BLaER1 treated with 17β-estradiol and CSF1 and Interleukin-3, amounts not matched to agents 10 nM and 100 nM (cell line): Measurements from ENCODE around the gene CFAP119.

Experiments
- H3K27ac ChIP-seq, 11 experiments: shearing (Covaris generic); formaldehyde crosslinking; 2 replicates each; pipeline ENCODE4 v1.8.1; 2022
- H3K27me3 ChIP-seq, 11 experiments: shearing (Covaris generic); formaldehyde crosslinking; 2 replicates each; pipeline ENCODE4 v1.8.1; 2022
- H3K36me3 ChIP-seq, 11 experiments: shearing (Covaris generic); formaldehyde crosslinking; 2 replicates each; pipeline ENCODE4 v1.8.1; 2022
- H3K4me1 ChIP-seq, 10 experiments: shearing (Covaris generic); formaldehyde crosslinking; 2 replicates each; pipeline ENCODE4 v1.8.1; 2022
- H3K4me2 ChIP-seq, 11 experiments: shearing (Covaris generic); formaldehyde crosslinking; 2 replicates each; pipeline ENCODE4 v1.8.1; 2022
- H3K4me3 ChIP-seq, 10 experiments: shearing (Covaris generic); formaldehyde crosslinking; 2 replicates each; pipeline ENCODE4 v1.8.1; 2022
- H3K9ac ChIP-seq, 11 experiments: shearing (Covaris generic); formaldehyde crosslinking; 2 replicates each; pipeline ENCODE4 v1.8.1; 2022
- H3K9me3 ChIP-seq, 11 experiments: shearing (Covaris generic); formaldehyde crosslinking; replicated peaks in 1 of 11; 2 replicates each; pipeline ENCODE4 v1.8.1; 2022
- H4K20me1 ChIP-seq, 11 experiments: shearing (Covaris generic); formaldehyde crosslinking; 2 replicates each; pipeline ENCODE4 v1.8.1; 2022
- Cebpa-rat ChIP-seq, 11 experiments: shearing (Covaris generic); IDR thresholded peaks; 2 replicates each; pipeline ENCODE4 v1.8.1; 2022

The CFAP119 gene

DNA sequence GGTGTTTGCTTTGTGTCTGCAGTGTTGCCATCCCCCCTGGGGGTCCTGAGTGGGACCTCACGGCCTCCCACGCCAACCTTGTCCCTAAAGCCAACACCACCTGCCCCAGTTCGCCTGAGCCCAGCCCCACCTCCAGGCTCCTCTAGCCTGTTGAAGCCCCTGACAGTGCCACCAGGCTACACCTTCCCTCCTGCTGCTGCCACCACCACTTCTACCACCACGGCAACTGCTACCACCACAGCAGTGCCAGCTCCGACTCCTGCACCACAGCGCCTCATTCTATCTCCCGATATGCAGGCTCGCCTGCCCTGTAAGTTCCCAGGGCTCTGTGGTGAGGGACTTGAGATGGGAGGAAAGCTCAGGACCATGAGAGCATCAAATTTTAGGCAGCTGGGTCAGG, 40.7 kb downstream of the CFAP119 start:
- H3K9ac ChIP-seq: no peak overlapping the region
- no peak overlapping the region for H3K27ac ChIP-seq
- no peaks in the 10 kb centered on the region for H3K27me3 ChIP-seq
- H3K9me3 ChIP-seq: no peaks in the 10 kb centered on the region
- peaks cover 26 to 100% (median 75%) of the 10 kb centered on the region in 11 experiments; a peak in 21 of 22 replicates for H4K20me1 ChIP-seq
- TF ChIP-seq Cebpa-rat (IDR thresholded peaks at IDR 0.05): no peak
- no peak overlapping the region for H3K4me3 ChIP-seq
- H3K4me1 ChIP-seq: peaks cover 2 to 47% (median 29%) of the 10 kb centered on the region in 10 experiments
- peaks cover 88 to 100% (median 99%) of the 10 kb centered on the region in 11 experiments for H3K36me3 ChIP-seq
- no peak overlapping the region for H3K4me2 ChIP-seq

GRCh38 chr16:30720694-30721093, 41.2 kb downstream of the CFAP119 start:
- Histone ChIP-seq H3K36me3 (peaks cover 89 to 100% (median 98%) of the 10 kb centered on the region in 11 experiments), H3K4me2 (no peak overlapping the region), H3K27me3 (no peaks in the 10 kb centered on the region), H3K27ac (no peak overlapping the region), H3K9ac (peak overlapping the region in 1 of 11 experiments; percentile 18; a peak in 1 of 22 replicates), H3K4me1 (peaks cover 7 to 47% (median 34%) of the 10 kb centered on the region in 10 experiments), H3K9me3 (no peaks in the 10 kb centered on the region), H4K20me1 (peaks cover 26 to 100% (median 71%) of the 10 kb centered on the region in 11 experiments; a peak in 21 of 22 replicates), H3K4me3 (no peak overlapping the region)
- no peak for TF ChIP-seq Cebpa-rat (IDR thresholded peaks at IDR 0.05)

DNA sequence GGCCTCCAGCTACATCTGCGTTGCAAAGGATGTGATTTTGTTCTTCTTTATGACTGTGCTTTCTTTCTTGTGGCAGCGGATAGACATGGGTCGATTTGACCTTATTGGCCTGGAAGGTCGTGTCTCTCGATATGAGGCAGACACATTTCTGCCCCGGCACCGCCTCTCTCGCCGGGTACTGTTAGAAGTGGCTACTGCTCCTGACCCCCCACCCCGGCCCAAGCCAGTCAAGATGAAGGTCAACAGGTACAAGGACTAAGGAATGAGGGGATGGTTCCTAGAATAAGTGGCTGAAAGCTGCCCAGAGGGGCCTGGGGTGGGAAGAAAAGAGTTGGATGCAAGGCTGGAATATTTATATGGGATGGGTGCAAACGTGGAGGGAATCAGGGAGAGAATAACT, 41.8 kb downstream of the CFAP119 start:
- no peak overlapping the region for H3K4me2 ChIP-seq
- no peaks in the 10 kb centered on the region for H3K9me3 ChIP-seq
- peaks cover 13 to 47% (median 34%) of the 10 kb centered on the region in 10 experiments for H3K4me1 ChIP-seq
- peaks cover 26 to 94% (median 65%) of the 10 kb centered on the region in 11 experiments; a peak in 21 of 22 replicates for H4K20me1 ChIP-seq
- no peak for TF ChIP-seq Cebpa-rat (IDR thresholded peaks at IDR 0.05)
- no peaks in the 10 kb centered on the region for H3K27me3 ChIP-seq
- no peak overlapping the region for H3K4me3 ChIP-seq
- H3K9ac ChIP-seq: peak overlapping the region in 1 of 11 experiments; percentile 18; a peak in 1 of 22 replicates
- peaks cover 88 to 100% (median 94%) of the 10 kb centered on the region in 11 experiments for H3K36me3 ChIP-seq
- no peak overlapping the region for H3K27ac ChIP-seq

GRCh38 chr16:30715750-30716445, 46.0 kb downstream of the CFAP119 start:
- Histone ChIP-seq H3K4me3 (peak overlapping the region in 1 of 10 experiments; percentile 35; a peak in 1 of 20 replicates), H3K9me3 (no peaks in the 10 kb centered on the region), H3K4me1 (peaks cover 20 to 66% (median 46%) of the 10 kb centered on the region in 10 experiments), H4K20me1 (peaks cover 17 to 74% (median 26%) of the 10 kb centered on the region in 11 experiments; a peak in 20 of 22 replicates), H3K27ac (peak overlapping the region; percentile 59 to 94 (median 84)), H3K4me2 (peak overlapping the region; percentile 30 to 88 (median 72)), H3K9ac (peak overlapping the region; percentile 25 to 76 (median 68); a peak in 20 of 22 replicates), H3K27me3 (no peaks in the 10 kb centered on the region), H3K36me3 (peaks cover 86 to 100% (median 94%) of the 10 kb centered on the region in 11 experiments)
- no peak for TF ChIP-seq Cebpa-rat (IDR thresholded peaks at IDR 0.05)

GRCh38 chr16:30711712-30712111, 50.1 kb downstream of the CFAP119 start:
- TF ChIP-seq Cebpa-rat (IDR thresholded peaks at IDR 0.05): no peak
- Histone ChIP-seq H3K4me2 (no peak overlapping the region), H3K9me3 (no peaks in the 10 kb centered on the region), H3K4me1 (peaks cover 20 to 58% (median 39%) of the 10 kb centered on the region in 10 experiments), H3K9ac (no peak overlapping the region), H3K36me3 (peaks cover 88 to 100% (median 94%) of the 10 kb centered on the region in 11 experiments), H3K27ac (no peak overlapping the region), H3K27me3 (no peaks in the 10 kb centered on the region), H4K20me1 (peaks cover 0 to 72% (median 42%) of the 10 kb centered on the region in 11 experiments; a peak in 18 of 22 replicates), H3K4me3 (no peak overlapping the region)

- no peaks in the 10 kb centered on the region for H3K27me3 ChIP-seq
- H3K36me3 ChIP-seq: peaks cover 88 to 100% (median 94%) of the 10 kb centered on the region in 11 experiments
- H3K27ac ChIP-seq: no peak overlapping the region
- no peak for TF ChIP-seq Cebpa-rat (IDR thresholded peaks at IDR 0.05)
- no peaks in the 10 kb centered on the region for H3K9me3 ChIP-seq
- H3K4me3 ChIP-seq: no peak overlapping the region
- H3K4me1 ChIP-seq: peaks cover 15 to 50% (median 31%) of the 10 kb centered on the region in 10 experiments
- peaks cover 0 to 69% (median 47%) of the 10 kb centered on the region in 11 experiments; a peak in 18 of 22 replicates for H4K20me1 ChIP-seq
- no peak overlapping the region; a peak in 1 of 22 replicates for H3K9ac ChIP-seq
- no peak overlapping the region for H3K4me2 ChIP-seq
Observed at GRCh38 chr16:30710971-30711370, 50.9 kb downstream of the CFAP119 start.
